GM13976 (cell line): Measurements from ENCODE around the gene PPP1R9A.

Experiments used
- DNase-seq: peaks from one replicate; pipeline ENCODE4 v3.0.0; 2012; ENCODE audit warnings: low spot score
- in situ Hi-C: fragments of 300-500 bp; cut with MboI; formaldehyde crosslinking; loops from one replicate; pipeline ENCODE4 v1.12.0; 2022; ENCODE audit warnings: low sequenced_read_pairs, mixed read lengths, inconsistent platforms; ENCODE audit not compliant: unreplicated experiment
- TF ChIP-seq, protein P1 (sequence below): IDR thresholded peaks from 2 replicates; pipeline ENCODE4 v1.5.1; 2012; ENCODE audit warnings: borderline replicate concordance, mild to moderate bottlenecking; ENCODE audit not compliant: insufficient read depth; ENCODE audit errors: extremely low read depth, missing control alignments, control extremely low read depth

Gene PPP1R9A

DNA sequence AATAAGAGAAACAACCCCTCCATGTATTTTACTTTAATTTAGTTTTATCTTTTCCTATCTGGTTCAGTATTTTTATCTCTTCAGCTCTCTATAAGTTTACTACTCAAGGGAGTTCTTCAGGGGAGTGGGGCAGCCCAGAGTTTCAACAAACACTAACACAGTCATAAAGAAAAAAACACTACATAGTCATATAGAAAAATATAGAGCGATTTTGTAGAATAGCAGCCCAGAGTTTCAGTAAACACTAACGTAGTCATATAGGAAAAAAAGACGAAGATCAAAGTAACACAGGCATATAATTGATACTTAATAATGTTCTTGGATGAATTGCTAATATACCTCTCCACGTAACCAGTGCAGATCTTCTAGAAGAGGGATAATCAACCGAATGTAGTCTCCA is 362.2 kb downstream of the PPP1R9A start:
- DNase-seq: no peak
- in situ Hi-C loops: no loop called here
- TF ChIP-seq, protein P1, sequence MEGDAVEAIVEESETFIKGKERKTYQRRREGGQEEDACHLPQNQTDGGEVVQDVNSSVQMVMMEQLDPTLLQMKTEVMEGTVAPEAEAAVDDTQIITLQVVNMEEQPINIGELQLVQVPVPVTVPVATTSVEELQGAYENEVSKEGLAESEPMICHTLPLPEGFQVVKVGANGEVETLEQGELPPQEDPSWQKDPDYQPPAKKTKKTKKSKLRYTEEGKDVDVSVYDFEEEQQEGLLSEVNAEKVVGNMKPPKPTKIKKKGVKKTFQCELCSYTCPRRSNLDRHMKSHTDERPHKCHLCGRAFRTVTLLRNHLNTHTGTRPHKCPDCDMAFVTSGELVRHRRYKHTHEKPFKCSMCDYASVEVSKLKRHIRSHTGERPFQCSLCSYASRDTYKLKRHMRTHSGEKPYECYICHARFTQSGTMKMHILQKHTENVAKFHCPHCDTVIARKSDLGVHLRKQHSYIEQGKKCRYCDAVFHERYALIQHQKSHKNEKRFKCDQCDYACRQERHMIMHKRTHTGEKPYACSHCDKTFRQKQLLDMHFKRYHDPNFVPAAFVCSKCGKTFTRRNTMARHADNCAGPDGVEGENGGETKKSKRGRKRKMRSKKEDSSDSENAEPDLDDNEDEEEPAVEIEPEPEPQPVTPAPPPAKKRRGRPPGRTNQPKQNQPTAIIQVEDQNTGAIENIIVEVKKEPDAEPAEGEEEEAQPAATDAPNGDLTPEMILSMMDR: no peak

DNA sequence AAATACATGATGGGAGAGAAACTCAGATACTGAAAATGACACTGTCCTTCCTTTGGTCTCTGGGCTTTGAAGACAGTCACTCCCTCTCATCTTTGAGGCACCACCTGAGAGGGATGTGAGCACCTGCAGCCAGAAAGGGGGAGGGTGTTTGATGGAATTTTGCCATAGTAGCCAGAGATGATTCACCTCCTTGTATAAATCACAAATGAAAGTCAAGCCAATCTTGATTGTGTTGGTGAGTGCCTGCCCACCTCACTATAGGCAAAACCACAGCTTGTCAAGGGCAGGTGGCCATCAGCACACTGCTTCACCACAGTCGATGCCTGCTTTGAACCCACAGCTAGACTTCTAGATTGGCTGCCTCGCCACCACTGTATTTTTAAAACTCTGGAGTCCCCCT is 368.7 kb downstream of the PPP1R9A start:
- in situ Hi-C loops: no loop called here
- DNase-seq: no peak
- TF ChIP-seq, protein P1: no peak

DNA sequence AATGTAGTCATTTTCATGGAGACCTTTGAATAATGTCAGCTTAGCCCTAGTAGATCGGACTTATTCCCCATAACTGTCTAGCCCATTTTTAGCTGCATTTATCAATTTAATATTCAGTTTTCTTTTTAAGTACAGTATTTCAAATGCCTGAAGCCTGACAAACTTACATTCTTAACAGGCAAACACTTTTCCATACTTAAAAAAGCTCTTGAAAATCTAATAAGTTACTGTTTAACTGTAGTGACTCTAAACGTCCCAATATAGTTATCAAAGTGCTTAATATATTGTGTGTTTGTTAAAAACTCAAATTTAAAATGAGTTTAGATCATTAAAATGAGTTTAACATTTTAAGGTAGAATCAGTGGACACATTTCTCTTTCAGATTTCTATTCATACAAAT is 372.0 kb downstream of the PPP1R9A start:
- TF ChIP-seq, protein P1: no peak
- in situ Hi-C loops: no loop called here
- DNase-seq: no peak

DNA sequence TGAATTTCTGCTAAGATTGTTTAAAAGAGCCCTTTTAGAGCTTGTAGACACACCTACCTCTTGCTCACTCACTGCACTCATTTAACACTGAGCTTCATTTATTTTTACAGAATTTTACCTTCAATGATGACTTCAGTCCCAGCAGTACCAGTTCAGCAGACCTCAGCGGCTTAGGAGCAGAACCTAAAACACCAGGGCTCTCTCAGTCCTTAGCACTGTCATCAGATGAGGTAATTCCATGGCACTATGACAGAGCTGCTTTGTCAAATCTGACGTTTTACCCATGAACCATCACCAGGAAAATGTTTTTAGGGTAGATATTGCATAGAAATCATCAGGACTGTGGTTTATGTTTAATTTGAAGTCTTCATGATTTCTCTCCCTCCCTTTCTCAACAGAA is 378.7 kb downstream of the PPP1R9A start:
- in situ Hi-C loops: no loop called here
- DNase-seq: no peak
- TF ChIP-seq, protein P1: no peak

DNA sequence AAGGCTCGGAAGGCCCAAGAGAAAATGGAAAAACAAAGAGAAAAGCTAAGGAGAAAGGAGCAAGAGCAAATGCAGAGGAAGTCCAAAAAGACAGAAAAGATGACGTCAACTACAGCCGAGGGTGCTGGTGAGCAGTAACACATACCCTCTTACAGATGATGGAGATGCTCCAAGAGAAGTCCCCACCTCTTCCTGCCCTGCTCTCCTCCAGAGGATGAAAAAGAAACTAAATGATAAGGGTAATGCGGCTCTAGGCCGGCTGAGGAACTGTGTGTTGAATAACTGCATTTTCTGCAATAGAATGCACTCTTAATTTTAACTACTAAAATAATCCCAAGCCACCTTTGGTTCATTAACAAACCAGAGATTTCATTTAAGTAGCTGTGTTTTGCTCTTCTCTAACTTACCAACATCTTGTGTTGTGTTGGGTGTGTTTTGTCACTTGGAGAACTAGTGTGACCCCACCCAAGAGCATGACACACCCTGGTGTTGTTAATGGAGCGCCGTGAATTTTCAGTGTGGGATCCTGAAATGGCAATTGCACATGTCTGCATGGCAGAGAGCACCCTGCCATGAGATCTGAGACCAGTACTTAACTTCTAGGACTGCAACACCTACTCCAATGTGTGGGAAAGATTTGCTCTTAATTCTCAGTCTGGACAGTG is 382.9 kb downstream of the PPP1R9A start:
- no peak for DNase-seq
- in situ Hi-C loops: no loop called here
- TF ChIP-seq, protein P1: no peak

DNA sequence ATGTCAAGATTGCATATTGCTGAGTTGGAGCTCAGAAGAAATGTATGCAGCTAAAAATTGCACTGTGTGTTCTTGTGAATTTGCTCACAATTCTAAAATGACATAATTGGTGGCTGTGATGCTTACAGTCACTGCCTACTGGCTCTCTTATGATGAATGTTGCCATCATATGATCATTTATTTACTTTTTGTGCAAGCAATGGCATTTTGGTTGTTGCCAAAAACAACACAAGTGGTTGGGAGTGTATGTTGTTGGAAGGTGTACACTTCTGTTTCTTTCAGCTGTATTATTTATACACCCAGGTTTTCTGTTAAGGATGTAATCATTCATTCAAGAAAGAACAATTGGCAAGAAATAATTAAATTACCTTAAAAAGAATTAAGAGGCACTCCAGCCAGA is 388.0 kb downstream of the PPP1R9A start:
- TF ChIP-seq, protein P1: no peak
- in situ Hi-C loops: no loop called here
- no peak for DNase-seq

DNA sequence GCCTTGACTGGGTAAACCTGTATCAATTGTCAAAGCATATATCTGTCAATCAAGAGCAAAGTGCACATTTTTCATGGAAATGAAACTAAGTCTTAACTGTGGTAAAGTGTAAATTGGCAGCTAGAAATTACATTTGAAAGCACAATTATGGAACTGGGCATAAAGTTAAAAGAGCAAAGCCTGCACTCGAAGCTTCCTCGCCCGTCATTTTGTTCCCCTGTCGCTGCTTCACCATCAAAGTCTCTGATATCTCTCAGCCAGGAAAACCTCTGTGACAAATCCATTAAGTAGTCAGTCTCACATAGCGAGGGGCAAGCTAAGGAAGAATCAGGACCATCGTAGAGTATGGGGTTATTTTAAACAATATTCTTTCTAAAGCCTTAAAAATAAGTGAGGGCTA is 389.1 kb downstream of the PPP1R9A start:
- in situ Hi-C loops: no loop called here

More for the DNA sequence above, 389.1 kb downstream of the PPP1R9A start:
- DNase-seq: no peak
- TF ChIP-seq, protein P1: no peak
